NT2/D1 (cell line): ENCODE results near the gene ZNF705A.
A peak's percentile ranks its signal among the peaks of the same experiment; 100 is the strongest.
"Not testable (repeated sequence)": the region's sequence is repeated elsewhere in the genome, so short reads cannot be mapped to it uniquely, and the experiment has no call there.

Source experiments
- DNase-seq: peaks from one replicate; pipeline ENCODE4 v3.0.0-alpha.2; 2011; ENCODE audit warnings: low read depth, low spot score
- H3K27me3 ChIP-seq: 2 replicates; pipeline ENCODE4 v1.6.0; 2011; ENCODE audit warnings: mild to moderate bottlenecking; ENCODE audit not compliant: insufficient read length, insufficient read depth
- H3K36me3 ChIP-seq: 2 replicates; pipeline ENCODE4 v1.6.1; 2011; ENCODE audit warnings: mild to moderate bottlenecking, low read length, mixed read lengths; ENCODE audit not compliant: insufficient read depth, insufficient read length
- H3K4me1 ChIP-seq: 2 replicates; pipeline ENCODE4 v1.5.1; 2011; ENCODE audit not compliant: insufficient read depth, insufficient read length
- H3K4me3 ChIP-seq: 2 replicates; pipeline ENCODE4 v1.5.1; 2011; ENCODE audit warnings: low read depth; ENCODE audit not compliant: insufficient read length
- H3K9ac ChIP-seq: 2 replicates; pipeline ENCODE4 v1.6.0; 2011; ENCODE audit warnings: low read depth; ENCODE audit not compliant: insufficient read length
- H3K9me3 ChIP-seq: 2 replicates; pipeline ENCODE4 v1.5.1; 2011; ENCODE audit warnings: mild to moderate bottlenecking, low read length; ENCODE audit not compliant: insufficient read depth
- SUZ12 ChIP-seq: IDR thresholded peaks from 2 replicates; pipeline ENCODE4 v1.6.1; 2011; ENCODE audit not compliant: insufficient read length, insufficient read depth; ENCODE audit errors: extremely low read depth
- YY1 ChIP-seq: IDR thresholded peaks from 2 replicates; pipeline ENCODE4 v1.6.1; 2011; ENCODE audit not compliant: insufficient read length, insufficient read depth
- ZNF274 ChIP-seq: IDR thresholded peaks from 2 replicates; pipeline ENCODE4 v1.6.1; 2011; ENCODE audit warnings: mild to moderate bottlenecking, low read depth, low read length

The ZNF705A gene

GRCh38 chr12:8156845-8157244 is at the start of gene ZNF705A:
ZNF705A (plus strand) TSS chr12:8157015; CDS start chr12:8172626, 15,611 bp downstream.
- H3K9me3 ChIP-seq: no peaks in the 10 kb centered on the region; the same call in none of the 2 replicates
- no peak within 1 kb of the TSS for H3K9ac ChIP-seq
- no peak for DNase-seq
- no peaks in the 10 kb centered on the region for H3K4me1 ChIP-seq
- TF ChIP-seq ZNF274 (no peak), YY1 (no peak), SUZ12 (no peak)
- no peak within 1 kb of the TSS for H3K4me3 ChIP-seq
- no peaks in the 10 kb centered on the region for H3K27me3 ChIP-seq
- no peaks in the 10 kb centered on the region for H3K36me3 ChIP-seq

- Histone ChIP-seq H3K9ac (no peak overlapping the region), H3K36me3 (no peaks in the 10 kb centered on the region), H3K4me1 (no peaks in the 10 kb centered on the region), H3K27me3 (no peaks in the 10 kb centered on the region), H3K4me3 (no peak overlapping the region), H3K9me3 (peaks cover 11% of the 10 kb centered on the region)
- TF ChIP-seq ZNF274 (no peak), YY1 (no peak), SUZ12 (no peak)
- DNase-seq: peak; percentile 95
These were observed 47.9 kb upstream of the ZNF705A start for GRCh38 chr12:8108808-8109398.

- H3K4me3 ChIP-seq, H3K27me3 ChIP-seq, H3K9me3 ChIP-seq, H3K9ac ChIP-seq, H3K4me1 ChIP-seq, DNase-seq, H3K36me3 ChIP-seq: not testable (repeated sequence)
These were observed 43.7 kb upstream of the ZNF705A start for GRCh38 chr12:8113117-8113516.

GRCh38 chr12:8120072-8120713 is 36.6 kb upstream of the ZNF705A start:
- Histone ChIP-seq H3K27me3 (no peaks in the 10 kb centered on the region), H3K9me3 (no peaks in the 10 kb centered on the region), H3K4me3 (no peak overlapping the region), H3K36me3 (no peaks in the 10 kb centered on the region), H3K4me1 (no peaks in the 10 kb centered on the region), H3K9ac (no peak overlapping the region)
- no peak for DNase-seq
- TF ChIP-seq SUZ12: no peak
- no peak for TF ChIP-seq YY1
- TF ChIP-seq ZNF274: no peak

GRCh38 chr12:8123124-8123912 is 33.5 kb upstream of the ZNF705A start, which contains the start of gene CLEC4A:
CLEC4A (plus strand) TSS chr12:8123617; CDS start chr12:8123879, 262 bp downstream.
- no peaks in the 10 kb centered on the region for H3K9me3 ChIP-seq
- no peak within 1 kb of the TSS for H3K9ac ChIP-seq
- no peaks in the 10 kb centered on the region for H3K27me3 ChIP-seq
- no peaks in the 10 kb centered on the region for H3K4me1 ChIP-seq
- DNase-seq: no peak
- no peak within 1 kb of the TSS for H3K4me3 ChIP-seq
- no peak for TF ChIP-seq YY1
- no peak for TF ChIP-seq ZNF274
- no peak for TF ChIP-seq SUZ12
- no peaks in the 10 kb centered on the region for H3K36me3 ChIP-seq

- no peak for DNase-seq
These were observed 29.7 kb upstream of the ZNF705A start for GRCh38 chr12:8127138-8127537.

GRCh38 chr12:8133636-8134397 is 23.0 kb upstream of the ZNF705A start:
- H3K4me1 ChIP-seq, H3K36me3 ChIP-seq, H3K9me3 ChIP-seq, H3K4me3 ChIP-seq, H3K9ac ChIP-seq, H3K27me3 ChIP-seq, DNase-seq: not testable (repeated sequence)

More at GRCh38 chr12:8127138-8127537, 29.7 kb upstream of the ZNF705A start:
- Histone ChIP-seq H3K36me3 (no peaks in the 10 kb centered on the region), H3K9me3 (no peaks in the 10 kb centered on the region), H3K4me3 (no peak overlapping the region), H3K27me3 (no peaks in the 10 kb centered on the region), H3K4me1 (no peaks in the 10 kb centered on the region), H3K9ac (no peak overlapping the region)
- TF ChIP-seq ZNF274 (no peak), SUZ12 (no peak), YY1 (no peak)

GRCh38 chr12:8134398-8134930 is 22.4 kb upstream of the ZNF705A start:
- not testable (repeated sequence) for H3K27me3 ChIP-seq, H3K36me3 ChIP-seq, H3K9me3 ChIP-seq, DNase-seq, H3K4me3 ChIP-seq, H3K9ac ChIP-seq, H3K4me1 ChIP-seq

GRCh38 chr12:8141647-8142046 is 15.2 kb upstream of the ZNF705A start:
- H3K9me3 ChIP-seq: peaks cover 32% of the 10 kb centered on the region
- H3K27me3 ChIP-seq, DNase-seq: not testable (repeated sequence)

More at GRCh38 chr12:8141647-8142046, 15.2 kb upstream of the ZNF705A start:
- H3K4me3 ChIP-seq, H3K9ac ChIP-seq, H3K36me3 ChIP-seq, H3K4me1 ChIP-seq: not testable (repeated sequence)
